WTC11 (cell line): ENCODE results near the gene TEX19. TPM values are rescaled to one million over a fixed set of nuclear protein-coding genes. Genes with fewer than 3 reads are reported as not detected.

ENCODE experiments used
- ATAC-seq: fragments of 200-7000 bp; cut with Tn5 transposase; 2 replicates; pipeline ENCODE4 v1.10.0; 2021; ENCODE audit warnings: mild to moderate bottlenecking, moderate library complexity
- CTCF ChIA-PET: fragments of 300-600 bp; sonication (Branson Sonifier 250); formaldehyde crosslinking; loops from one replicate; lab custom pipeline; 2021; ENCODE audit warnings: antibody characterized with exemption; lab: Charles Lee
- POLR2A ChIA-PET: fragments of 350-600 bp; sonication (Branson Sonifier 250); formaldehyde crosslinking; loops from one replicate; lab custom pipeline; 2021; ENCODE audit warnings: antibody characterized with exemption; lab: Charles Lee
- DNase-seq: peaks from one replicate; pipeline ENCODE4 v3.0.0; 2021; ENCODE audit warnings: low spot score
- H3K27ac Mint-ChIP-seq: 2 replicates; pipeline ENCODE4 v1.8.0; 2021; ENCODE audit warnings: mixed read lengths
- H3K27me3 Mint-ChIP-seq: 2 replicates; pipeline ENCODE4 v1.8.0; 2021; ENCODE audit warnings: low read depth, mild to moderate bottlenecking, moderate library complexity, mixed read lengths
- H3K36me3 Mint-ChIP-seq: 2 replicates; pipeline ENCODE4 v1.8.0; 2021; ENCODE audit warnings: mixed read lengths
- H3K4me1 Mint-ChIP-seq: 2 replicates; pipeline ENCODE4 v1.8.0; 2022; ENCODE audit warnings: mixed read lengths
- H3K4me3 Mint-ChIP-seq: 2 replicates; pipeline ENCODE4 v1.8.0; 2021; ENCODE audit warnings: mild to moderate bottlenecking, moderate library complexity, mixed read lengths
- H3K9me3 Mint-ChIP-seq: 2 replicates; pipeline ENCODE4 v1.8.0; 2021; ENCODE audit warnings: mixed read lengths
- ATF1 ChIP-seq: sonication (generic); formaldehyde crosslinking; IDR thresholded peaks from 2 replicates; pipeline ENCODE4 v1.8.1; 2023; ENCODE audit warnings: mild to moderate bottlenecking, moderate library complexity, missing genetic modification reagents
- ATF2 ChIP-seq: sonication (generic); formaldehyde crosslinking; IDR thresholded peaks from 2 replicates; pipeline ENCODE4 v1.8.1; 2022; ENCODE audit warnings: low read depth, missing genetic modification reagents, borderline replicate concordance
- CDX4 ChIP-seq: fragments of 250-450 bp; sonication (Bioruptor Pico); IDR thresholded peaks from 2 replicates; pipeline ENCODE4 v1.9.0; 2021; ENCODE audit warnings: moderate library complexity, mild to moderate bottlenecking, inconsistent platforms, borderline replicate concordance
- ERG ChIP-seq: fragments of 250-450 bp; sonication (Bioruptor Pico); IDR thresholded peaks from 2 replicates; pipeline ENCODE4 v1.8.0; 2021; ENCODE audit warnings: mild to moderate bottlenecking
- ESRRA ChIP-seq: sonication (generic); formaldehyde crosslinking; IDR thresholded peaks from 2 replicates; pipeline ENCODE4 v1.8.1; 2022; ENCODE audit warnings: mild to moderate bottlenecking, missing genetic modification reagents, borderline replicate concordance
- FOXP1 ChIP-seq: sonication (generic); formaldehyde crosslinking; IDR thresholded peaks from 2 replicates; pipeline ENCODE4 v1.8.0; 2022; ENCODE audit warnings: missing genetic modification reagents, mild to moderate bottlenecking, moderate library complexity, borderline replicate concordance
- JUN ChIP-seq: sonication (generic); formaldehyde crosslinking; IDR thresholded peaks from 2 replicates; pipeline ENCODE4 v1.8.0; 2023; ENCODE audit warnings: mild to moderate bottlenecking, missing genetic modification reagents
- MXD4 ChIP-seq: fragments of 250-450 bp; sonication (Bioruptor Pico); IDR thresholded peaks from 2 replicates; pipeline ENCODE4 v1.8.0; 2021; ENCODE audit warnings: mild to moderate bottlenecking, moderate library complexity, borderline replicate concordance
- RELA ChIP-seq: sonication (generic); formaldehyde crosslinking; IDR thresholded peaks from 2 replicates; pipeline ENCODE4 v1.8.1; 2022; ENCODE audit warnings: missing genetic modification reagents, mild to moderate bottlenecking, borderline replicate concordance
- STAT6 ChIP-seq: sonication (generic); formaldehyde crosslinking; conservative IDR thresholded peaks from 2 replicates; pipeline ENCODE4 v1.8.1; 2023; ENCODE audit warnings: mild to moderate bottlenecking, low read depth, missing genetic modification reagents, moderate library complexity
- TEAD4 ChIP-seq: sonication (generic); formaldehyde crosslinking; IDR thresholded peaks from 2 replicates; pipeline ENCODE4 v1.8.0; 2022; ENCODE audit warnings: mild to moderate bottlenecking, missing genetic modification reagents
- TP53 ChIP-seq: sonication (generic); formaldehyde crosslinking; IDR thresholded peaks from 2 replicates; pipeline ENCODE4 v1.8.1; 2023; ENCODE audit warnings: mild to moderate bottlenecking, missing genetic modification reagents
- ZBTB21 ChIP-seq: sonication (generic); formaldehyde crosslinking; IDR thresholded peaks from 2 replicates; pipeline ENCODE4 v1.8.1; 2023; ENCODE audit warnings: mild to moderate bottlenecking, missing genetic modification reagents, borderline replicate concordance
- ZNF425 ChIP-seq: fragments of 250-450 bp; sonication (Bioruptor Pico); conservative IDR thresholded peaks from 2 replicates; pipeline ENCODE4 v1.9.0; 2021; ENCODE audit warnings: mild to moderate bottlenecking
- ZNF512 ChIP-seq: sonication (generic); formaldehyde crosslinking; IDR thresholded peaks from 2 replicates; pipeline ENCODE4 v1.8.1; 2022; ENCODE audit warnings: missing genetic modification reagents, borderline replicate concordance
- ZNF532 ChIP-seq: fragments of 250-450 bp; sonication (Bioruptor Pico); IDR thresholded peaks from 2 replicates; pipeline ENCODE4 v1.9.0; 2021; ENCODE audit warnings: mild to moderate bottlenecking, borderline replicate concordance
- total RNA-seq: library from RNA; stranded (reverse); gene quantifications from 3 replicates; pipeline ENCODE4 v1.2.3, GENCODE V29; 2021

The TEX19 gene
- total RNA-seq, 1 experiment from 2014 or later: 1.4 TPM

- H3K4me1 Mint-ChIP-seq: peaks cover 5% of the 10 kb centered on the region
- no peak overlapping the region; the same call in 1 of the 2 replicates for H3K27ac Mint-ChIP-seq
- no peak for ATAC-seq
- H3K4me3 Mint-ChIP-seq: no peak overlapping the region
- POLR2A ChIA-PET: no interaction called here
- DNase-seq: no peak
- CTCF ChIA-PET: interaction anchor here (1.1 to 1.5 kb wide), 3 partner anchors 9 to 62 kb away, joined by 3 to 4 read pairs (median 4); partner anchors contain the start of gene UTS2R
- H3K9me3 Mint-ChIP-seq: no peaks in the 10 kb centered on the region
- H3K36me3 Mint-ChIP-seq: no peaks in the 10 kb centered on the region
- TF ChIP-seq ZNF512 (CRISPR knock-in tag) (no peak), ATF1 (no peak), ZNF425 (CRISPR knock-in tag) (no peak), FOXP1 (CRISPR knock-in tag) (no peak), JUN (no peak), ESRRA (CRISPR knock-in tag) (no peak), CDX4 (CRISPR knock-in tag) (no peak), TP53 (CRISPR knock-in tag) (no peak), MXD4 (no peak), STAT6 (CRISPR knock-in tag) (no peak), ZNF532 (CRISPR knock-in tag) (no peak), ERG (CRISPR knock-in tag) (no peak), ZBTB21 (no peak), RELA (no peak), TEAD4 (CRISPR knock-in tag) (no peak), ATF2 (CRISPR knock-in tag) (no peak)
- H3K27me3 Mint-ChIP-seq: peaks cover 21% of the 10 kb centered on the region
Observed at GRCh38 chr17:82361885-82362633, 3.0 kb downstream of the TEX19 start.
